Caco-2 (cell line): ENCODE results near the gene LHX1. TPM values are rescaled to one million over a fixed set of nuclear protein-coding genes. Genes with fewer than 3 reads are reported as not detected.

Experiments
- BruUV-seq: library from RNA; stranded (reverse); fragments of 400-500 nt; replicated peaks from 2 replicates; lab custom pipeline; 2021; lab: Mats Ljungman, UMichigan
- CTCF ChIA-PET: fragments of 300-600 bp; sonication (Branson Sonifier 250); formaldehyde crosslinking; loops from one replicate; lab custom pipeline; 2022; ENCODE audit warnings: antibody characterized with exemption; lab: Charles Lee
- POLR2A ChIA-PET: fragments of 300-600 bp; sonication (Branson Sonifier 250); formaldehyde crosslinking; loops from one replicate; lab custom pipeline; 2022; ENCODE audit warnings: antibody characterized with exemption; lab: Charles Lee
- DNase-seq, 2 experiments: peaks; one replicate each; pipeline versions ENCODE4 v3.0.0 to v3.0.0-alpha.2; 2020 to 2022
- H3K27me3 ChIP-seq: replicated peaks from 2 replicates; pipeline ENCODE4 v1.6.0; 2011; ENCODE audit warnings: low read length; ENCODE audit not compliant: control insufficient read depth, insufficient read depth
- H3K36me3 ChIP-seq: 2 replicates; pipeline ENCODE4 v1.5.1; 2011; ENCODE audit warnings: low read length; ENCODE audit not compliant: control insufficient read depth, insufficient read depth
- H3K4me1 ChIP-seq: fragments of 250-450 bp; sonication (Bioruptor Pico); 2 replicates; pipeline ENCODE4 v1.5.1; 2020; ENCODE audit warnings: mild to moderate bottlenecking
- H3K4me3 ChIP-seq: 2 replicates; pipeline ENCODE4 v1.5.1; 2011; ENCODE audit warnings: low read depth, mild to moderate bottlenecking, control low read depth, low read length
- H3K9me3 ChIP-seq: fragments of 250-450 bp; sonication (Bioruptor Pico); 2 replicates; pipeline ENCODE4 v1.5.1; 2020; ENCODE audit warnings: mild to moderate bottlenecking, moderate library complexity
- H3K27ac Mint-ChIP-seq: one replicate; pipeline ENCODE4 v1.8.0; 2022; ENCODE audit warnings: mixed read lengths; ENCODE audit not compliant: unreplicated experiment
- H3K27me3 Mint-ChIP-seq: one replicate; pipeline ENCODE4 v1.8.0; 2022; ENCODE audit warnings: mixed read lengths; ENCODE audit not compliant: insufficient read depth, unreplicated experiment
- H3K36me3 Mint-ChIP-seq: one replicate; pipeline ENCODE4 v1.8.0; 2022; ENCODE audit warnings: mild to moderate bottlenecking, mixed read lengths; ENCODE audit not compliant: insufficient read depth, unreplicated experiment
- H3K4me1 Mint-ChIP-seq: one replicate; pipeline ENCODE4 v1.8.0; 2022; ENCODE audit warnings: low read depth, mixed read lengths; ENCODE audit not compliant: unreplicated experiment
- H3K4me3 Mint-ChIP-seq: one replicate; pipeline ENCODE4 v1.8.0; 2022; ENCODE audit warnings: mild to moderate bottlenecking, moderate library complexity, mixed read lengths; ENCODE audit not compliant: unreplicated experiment
- H3K9me3 Mint-ChIP-seq: one replicate; pipeline ENCODE4 v1.8.0; 2022; ENCODE audit warnings: mixed read lengths; ENCODE audit not compliant: unreplicated experiment
- intact Hi-C: fragments of 100-400 bp; cut with micrococcal nuclease; formaldehyde crosslinking; loops from one replicate; pipeline ENCODE4 v1.10.0; 2022; ENCODE audit not compliant: unreplicated experiment
- total RNA-seq: library from RNA; stranded (reverse); gene quantifications from 2 replicates; pipeline ENCODE4 v1.2.3, GENCODE V29; 2022
- TF ChIP-seq, protein P1 (sequence below), 2 experiments: fragments of 200-600 bp in 1 of 2; IDR thresholded peaks; 1 replicate in 1 of 2; 2 replicates in 1 of 2; pipeline versions ENCODE4 v1.5.1 to v1.8.0; 2011 to 2022; ENCODE audit warnings: antibody characterized with exemption in 1 of 2, control low read depth in 1 of 2, inconsistent platforms in 1 of 2, low read depth in 1 of 2, low read length in 1 of 2, mild to moderate bottlenecking in 1 of 2, moderate library complexity in 1 of 2; ENCODE audit not compliant: insufficient read depth in 1 of 2, severe bottlenecking in 1 of 2, unreplicated experiment in 1 of 2

LHX1 gene
- total RNA-seq, 1 experiment from 2014 or later, result not detected

DNA sequence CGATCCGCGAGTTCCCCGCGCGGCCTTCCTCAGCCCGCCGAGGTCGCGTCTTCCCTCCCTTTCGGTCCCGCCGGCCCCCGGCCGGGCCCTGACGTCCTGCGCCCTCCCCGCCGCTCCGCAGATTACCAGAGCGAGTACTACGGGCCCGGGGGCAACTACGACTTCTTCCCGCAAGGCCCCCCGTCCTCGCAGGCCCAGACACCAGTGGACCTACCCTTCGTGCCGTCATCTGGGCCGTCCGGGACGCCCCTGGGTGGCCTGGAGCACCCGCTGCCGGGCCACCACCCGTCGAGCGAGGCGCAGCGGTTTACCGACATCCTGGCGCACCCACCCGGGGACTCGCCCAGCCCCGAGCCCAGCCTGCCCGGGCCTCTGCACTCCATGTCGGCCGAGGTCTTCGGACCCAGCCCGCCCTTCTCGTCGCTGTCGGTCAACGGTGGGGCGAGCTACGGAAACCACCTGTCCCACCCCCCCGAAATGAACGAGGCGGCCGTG, 5.4 kb downstream of the LHX1 start:
- Mint-ChIP-seq H3K4me3 (no peak overlapping the region), H3K36me3 (peaks cover 5% of the 10 kb centered on the region), H3K27ac (no peak overlapping the region), H3K27me3 (peaks cover 27% of the 10 kb centered on the region), H3K9me3 (no peaks in the 10 kb centered on the region), H3K4me1 (peaks cover 6% of the 10 kb centered on the region)
- ChIA-PET POLR2A (no interaction called here), CTCF (no interaction called here)
- DNase-seq, result no peak
- Histone ChIP-seq H3K4me1 (peaks cover under 1% of the 10 kb centered on the region; the same call in 1 of the 2 replicates), H3K36me3 (no peaks in the 10 kb centered on the region), H3K27me3 (peaks cover 11% of the 10 kb centered on the region), H3K4me3 (no peak overlapping the region), H3K9me3 (no peaks in the 10 kb centered on the region)
- TF ChIP-seq, protein P1, sequence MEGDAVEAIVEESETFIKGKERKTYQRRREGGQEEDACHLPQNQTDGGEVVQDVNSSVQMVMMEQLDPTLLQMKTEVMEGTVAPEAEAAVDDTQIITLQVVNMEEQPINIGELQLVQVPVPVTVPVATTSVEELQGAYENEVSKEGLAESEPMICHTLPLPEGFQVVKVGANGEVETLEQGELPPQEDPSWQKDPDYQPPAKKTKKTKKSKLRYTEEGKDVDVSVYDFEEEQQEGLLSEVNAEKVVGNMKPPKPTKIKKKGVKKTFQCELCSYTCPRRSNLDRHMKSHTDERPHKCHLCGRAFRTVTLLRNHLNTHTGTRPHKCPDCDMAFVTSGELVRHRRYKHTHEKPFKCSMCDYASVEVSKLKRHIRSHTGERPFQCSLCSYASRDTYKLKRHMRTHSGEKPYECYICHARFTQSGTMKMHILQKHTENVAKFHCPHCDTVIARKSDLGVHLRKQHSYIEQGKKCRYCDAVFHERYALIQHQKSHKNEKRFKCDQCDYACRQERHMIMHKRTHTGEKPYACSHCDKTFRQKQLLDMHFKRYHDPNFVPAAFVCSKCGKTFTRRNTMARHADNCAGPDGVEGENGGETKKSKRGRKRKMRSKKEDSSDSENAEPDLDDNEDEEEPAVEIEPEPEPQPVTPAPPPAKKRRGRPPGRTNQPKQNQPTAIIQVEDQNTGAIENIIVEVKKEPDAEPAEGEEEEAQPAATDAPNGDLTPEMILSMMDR (IDR thresholded peaks at IDR 0.05; ENCODE audit: insufficient read depth in 1 of 2, low read depth in 1 of 2, low read length in 1 of 2, severe bottlenecking in 1 of 2, unreplicated experiment in 1 of 2), result no peak
- BruUV-seq, result no TSS peak
- intact Hi-C loops, result no loop called here

- H3K36me3 Mint-ChIP-seq, result peaks cover 7% of the 10 kb centered on the region
- no TSS peak for BruUV-seq
- H3K27ac Mint-ChIP-seq, result no peak overlapping the region
- Histone ChIP-seq H3K36me3 (no peaks in the 10 kb centered on the region), H3K27me3 (peaks cover 7% of the 10 kb centered on the region), H3K4me1 (peaks cover 4% of the 10 kb centered on the region; the same call in 1 of the 2 replicates), H3K9me3 (no peaks in the 10 kb centered on the region), H3K4me3 (no peak overlapping the region)
- ChIA-PET CTCF (no interaction called here), POLR2A (no interaction called here)
- TF ChIP-seq, protein P1 (IDR thresholded peaks at IDR 0.05; ENCODE audit: insufficient read depth in 1 of 2, low read depth in 1 of 2, low read length in 1 of 2, severe bottlenecking in 1 of 2, unreplicated experiment in 1 of 2), result no peak
- no peaks in the 10 kb centered on the region for H3K4me1 Mint-ChIP-seq
- DNase-seq, result no peak
- H3K9me3 Mint-ChIP-seq, result no peaks in the 10 kb centered on the region
- peaks cover 19% of the 10 kb centered on the region for H3K27me3 Mint-ChIP-seq
- intact Hi-C loops, result no loop called here
- no peak overlapping the region for H3K4me3 Mint-ChIP-seq
Observed at GRCh38 chr17:36943250-36944191, 6.2 kb downstream of the LHX1 start.

DNA sequence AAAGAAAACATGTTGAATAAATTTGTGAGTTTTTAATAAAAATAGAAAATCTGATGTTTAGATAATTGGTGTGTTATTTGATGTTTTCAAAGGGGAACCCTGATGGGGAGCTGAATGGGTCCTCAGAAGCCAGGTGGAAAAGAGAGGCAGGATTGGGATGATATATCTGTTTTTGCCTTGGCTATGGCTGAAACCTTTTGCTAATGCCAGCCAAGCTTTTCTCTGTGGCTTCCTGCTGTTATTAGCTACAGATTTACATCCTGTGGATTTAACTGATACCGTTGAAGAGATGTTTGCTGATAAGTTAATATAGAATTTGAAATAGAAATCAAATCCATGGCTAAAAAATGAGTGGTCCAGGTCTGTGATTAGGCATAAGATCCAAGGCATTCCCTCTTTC, 7.3 kb downstream of the LHX1 start:
- H3K9me3 ChIP-seq, result no peaks in the 10 kb centered on the region
- H3K36me3 Mint-ChIP-seq, result peaks cover 18% of the 10 kb centered on the region
- ChIA-PET POLR2A (no interaction called here), CTCF (no interaction called here)
- no peaks in the 10 kb centered on the region for H3K9me3 Mint-ChIP-seq
- no peak for DNase-seq
- intact Hi-C loops, result no loop called here
- H3K27me3 ChIP-seq, result peaks cover 2% of the 10 kb centered on the region; the same call in 1 of the 2 replicates
- no peak overlapping the region for H3K4me3 ChIP-seq
- H3K4me1 Mint-ChIP-seq, result peaks cover 3% of the 10 kb centered on the region
- TF ChIP-seq, protein P1 (IDR thresholded peaks at IDR 0.05; ENCODE audit: insufficient read depth in 1 of 2, low read depth in 1 of 2, low read length in 1 of 2, severe bottlenecking in 1 of 2, unreplicated experiment in 1 of 2), result no peak
- no TSS peak for BruUV-seq
- H3K27me3 Mint-ChIP-seq, result peaks cover 11% of the 10 kb centered on the region
- H3K4me1 ChIP-seq, result 0 out of 2 replicates have a peak, but pooled peaks cover 4% of the 10 kb centered on the region
- H3K36me3 ChIP-seq, result no peaks in the 10 kb centered on the region
- H3K4me3 Mint-ChIP-seq, result no peak overlapping the region
- no peak overlapping the region for H3K27ac Mint-ChIP-seq
